Measurements from ENCODE around the gene APCDD1L. TPM values are rescaled to one million over a fixed set of nuclear protein-coding genes. Genes with fewer than 3 reads are reported as not detected.

APCDD1L gene
- polyA plus RNA-seq, 1 of the 3 experiments (the other 2 are of a cell fraction), result 0.99 TPM

DNA sequence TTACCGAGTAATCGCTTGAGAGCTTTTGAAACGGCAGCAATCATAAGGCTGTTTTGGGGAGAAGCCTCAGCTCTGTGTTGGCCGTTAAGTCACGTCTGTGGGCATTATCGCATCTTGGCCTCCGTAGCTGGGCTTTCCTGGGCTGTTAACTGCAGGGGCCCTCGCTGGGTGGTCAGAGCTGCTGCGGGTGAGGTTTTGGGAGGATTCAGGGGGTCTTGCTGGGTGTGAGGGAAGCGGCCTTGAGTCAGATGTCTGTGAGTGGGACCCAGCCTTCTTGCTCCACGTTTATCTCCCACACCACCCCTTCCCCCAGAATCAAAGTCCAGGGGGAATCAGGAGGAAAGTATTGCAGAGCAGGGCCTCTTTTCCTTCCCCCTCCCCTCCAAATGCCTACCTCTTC lies 3.2 kb upstream of the APCDD1L start:
- DNase-seq, result no peak
- Histone ChIP-seq H3K4me1 (ENCODE audit: control insufficient read depth in 1 of 2, insufficient read depth in 2 of 2, low read depth in 1 of 2, low read length in 1 of 2) (peaks cover 9 to 10% of the 10 kb centered on the region in 2 experiments; a peak in 2 of 4 replicates), H3K36me3 (replicated peaks in 1 of 2; ENCODE audit: control insufficient read depth in 1 of 2, insufficient read depth in 2 of 2, low read length in 1 of 2) (no peaks in the 10 kb centered on the region), H3K79me2 (ENCODE audit: insufficient read depth) (no peaks in the 10 kb centered on the region), H3K4me2 (no peak overlapping the region), H3F3A (replicated peaks; ENCODE audit: insufficient read depth) (no peaks in the 10 kb centered on the region), H3K9me3 (no peaks in the 10 kb centered on the region), H3K27ac (ENCODE audit: low read depth in 2 of 2, low read length in 1 of 2) (no peak overlapping the region), H3K9me2 (no peaks in the 10 kb centered on the region), H3K9ac (no peak overlapping the region), H3K4me3 (ENCODE audit: low read depth in 2 of 2, low read length in 1 of 2) (no peak overlapping the region), H3K27me3 (ENCODE audit: insufficient read depth) (no peaks in the 10 kb centered on the region), H2AFZ (ENCODE audit: low read depth) (no peak overlapping the region), H4K20me1 (ENCODE audit: insufficient read depth) (no peaks in the 10 kb centered on the region)
- TF ChIP-seq FOSL2 (IDR thresholded peaks at IDR 0.05; ENCODE audit: borderline replicate concordance, low read depth) (no peak), EZH2phosphoT487 (IDR thresholded peaks at IDR 0.05; ENCODE audit: borderline replicate concordance, low read depth) (no peak)
- ChIA-PET POLR2A (no interaction called here), CTCF (no interaction called here)
- WGBS (ENCODE audit: low lambda C conversion rate), result 84% methylated on average over 9 of the region's 11 CpGs

DNA sequence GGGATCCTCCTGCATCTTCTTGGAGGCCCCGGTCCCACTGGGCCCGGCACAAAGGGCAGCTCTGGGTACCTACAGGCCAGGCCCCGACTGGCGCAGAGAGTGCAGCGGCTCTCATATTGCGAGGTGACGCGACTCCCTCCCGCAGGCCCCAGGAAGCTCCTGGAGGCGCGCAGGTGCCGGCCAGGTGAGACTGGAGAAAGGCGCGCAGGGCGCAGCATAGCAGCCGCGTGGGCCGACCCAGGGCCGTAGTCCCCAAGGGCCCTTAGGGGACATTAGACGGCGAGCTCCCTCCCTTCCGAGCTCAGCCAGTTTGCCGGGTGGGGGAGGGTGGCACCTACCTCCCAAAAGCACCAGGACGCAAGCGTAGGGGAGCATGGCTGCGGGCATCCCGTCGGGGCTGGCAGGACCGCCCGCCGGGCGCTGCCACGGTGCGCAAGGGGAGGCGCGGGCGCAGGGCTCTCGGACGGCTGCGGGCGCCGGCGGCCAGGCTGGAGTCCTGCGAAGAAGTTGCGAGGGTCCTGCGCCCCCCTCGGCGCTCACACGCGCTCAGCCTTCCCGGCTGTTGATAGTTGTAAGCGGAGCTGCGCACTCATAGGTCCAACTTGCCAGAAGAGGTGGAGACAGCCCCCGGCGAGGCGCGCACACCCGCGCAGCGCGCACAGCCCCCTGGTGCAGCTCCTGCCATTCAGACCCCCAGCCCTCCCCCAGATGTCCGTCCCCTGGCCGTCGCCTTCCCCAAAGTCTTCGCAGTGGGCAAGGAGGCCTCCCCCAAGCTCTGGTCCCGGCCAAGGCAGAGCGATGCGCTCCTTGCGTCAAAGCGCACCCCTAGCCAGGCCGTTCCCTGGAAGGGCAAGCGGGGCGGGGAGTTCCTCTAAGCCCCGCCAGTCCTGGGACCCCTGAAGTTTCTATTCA lies 622 bp downstream of the APCDD1L start:
- Histone ChIP-seq H4K20me1 (ENCODE audit: insufficient read depth) (no peaks in the 10 kb centered on the region), H3K36me3 (replicated peaks in 1 of 2; ENCODE audit: control insufficient read depth in 1 of 2, insufficient read depth in 2 of 2, low read length in 1 of 2) (no peaks in the 10 kb centered on the region), H3K27me3 (ENCODE audit: insufficient read depth) (no peaks in the 10 kb centered on the region), H3K27ac (ENCODE audit: low read depth in 2 of 2, low read length in 1 of 2) (no peak overlapping the region), H3K9me2 (no peaks in the 10 kb centered on the region), H3K9me3 (no peaks in the 10 kb centered on the region), H3K79me2 (ENCODE audit: insufficient read depth) (no peaks in the 10 kb centered on the region), H3K4me1 (ENCODE audit: control insufficient read depth in 1 of 2, insufficient read depth in 2 of 2, low read depth in 1 of 2, low read length in 1 of 2) (peaks cover 0 to 26% of the 10 kb centered on the region in 2 experiments; a peak in 2 of 4 replicates), H3K4me3 (ENCODE audit: low read depth in 2 of 2, low read length in 1 of 2) (no peak overlapping the region), H2AFZ (ENCODE audit: low read depth) (no peak overlapping the region), H3F3A (replicated peaks; ENCODE audit: insufficient read depth) (no peaks in the 10 kb centered on the region), H3K9ac (no peak overlapping the region), H3K4me2 (no peak overlapping the region)
- TF ChIP-seq GABPA (IDR thresholded peaks at IDR 0.05; ENCODE audit: low read depth), result no peak
- TF ChIP-seq PBX3 (IDR thresholded peaks at IDR 0.05), result no peak
- TF ChIP-seq MEF2A (IDR thresholded peaks at IDR 0.05; ENCODE audit: borderline replicate concordance, low read depth), result no peak
- TF ChIP-seq TAF1 (IDR thresholded peaks at IDR 0.05; ENCODE audit: borderline replicate concordance, low read depth, low read length), result no peak
- TF ChIP-seq MXI1 (IDR thresholded peaks at IDR 0.05; ENCODE audit: low read depth, low read length), result no peak
- no peak for TF ChIP-seq RXRA (IDR thresholded peaks at IDR 0.05; ENCODE audit: borderline replicate concordance, low read depth)
- no peak for TF ChIP-seq CHD2 (IDR thresholded peaks at IDR 0.05; ENCODE audit: low read length, partially characterized antibody)
- no peak for TF ChIP-seq POLR2AphosphoS5 (IDR thresholded peaks at IDR 0.05; ENCODE audit: low read depth, low read length)
- TF ChIP-seq, protein P1, sequence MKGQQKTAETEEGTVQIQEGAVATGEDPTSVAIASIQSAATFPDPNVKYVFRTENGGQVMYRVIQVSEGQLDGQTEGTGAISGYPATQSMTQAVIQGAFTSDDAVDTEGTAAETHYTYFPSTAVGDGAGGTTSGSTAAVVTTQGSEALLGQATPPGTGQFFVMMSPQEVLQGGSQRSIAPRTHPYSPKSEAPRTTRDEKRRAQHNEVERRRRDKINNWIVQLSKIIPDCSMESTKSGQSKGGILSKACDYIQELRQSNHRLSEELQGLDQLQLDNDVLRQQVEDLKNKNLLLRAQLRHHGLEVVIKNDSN (IDR thresholded peaks at IDR 0.05; ENCODE audit: borderline replicate concordance, low read depth), result no peak
- TF ChIP-seq, protein P2, sequence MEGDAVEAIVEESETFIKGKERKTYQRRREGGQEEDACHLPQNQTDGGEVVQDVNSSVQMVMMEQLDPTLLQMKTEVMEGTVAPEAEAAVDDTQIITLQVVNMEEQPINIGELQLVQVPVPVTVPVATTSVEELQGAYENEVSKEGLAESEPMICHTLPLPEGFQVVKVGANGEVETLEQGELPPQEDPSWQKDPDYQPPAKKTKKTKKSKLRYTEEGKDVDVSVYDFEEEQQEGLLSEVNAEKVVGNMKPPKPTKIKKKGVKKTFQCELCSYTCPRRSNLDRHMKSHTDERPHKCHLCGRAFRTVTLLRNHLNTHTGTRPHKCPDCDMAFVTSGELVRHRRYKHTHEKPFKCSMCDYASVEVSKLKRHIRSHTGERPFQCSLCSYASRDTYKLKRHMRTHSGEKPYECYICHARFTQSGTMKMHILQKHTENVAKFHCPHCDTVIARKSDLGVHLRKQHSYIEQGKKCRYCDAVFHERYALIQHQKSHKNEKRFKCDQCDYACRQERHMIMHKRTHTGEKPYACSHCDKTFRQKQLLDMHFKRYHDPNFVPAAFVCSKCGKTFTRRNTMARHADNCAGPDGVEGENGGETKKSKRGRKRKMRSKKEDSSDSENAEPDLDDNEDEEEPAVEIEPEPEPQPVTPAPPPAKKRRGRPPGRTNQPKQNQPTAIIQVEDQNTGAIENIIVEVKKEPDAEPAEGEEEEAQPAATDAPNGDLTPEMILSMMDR (IDR thresholded peaks at IDR 0.05), result no peak
- no peak for TF ChIP-seq RAD21 (IDR thresholded peaks at IDR 0.05; ENCODE audit: low read length)
- no peak for TF ChIP-seq FOSL2 (IDR thresholded peaks at IDR 0.05; ENCODE audit: borderline replicate concordance, low read depth)
- no peak for TF ChIP-seq SMC3 (IDR thresholded peaks at IDR 0.05; ENCODE audit: low read depth, low read length)
- ChIA-PET POLR2A (no interaction called here), CTCF (interaction anchor here (0.8 kb wide), 1 partner anchor 65 kb away, joined by 3 read pairs; no protein-coding TSS in a partner anchor)
- no peak for DNase-seq
- WGBS (ENCODE audit: low lambda C conversion rate), result 96% methylated on average over 45 of the region's 74 CpGs
